ENCODE data around the gene HDHD5.

The HDHD5 gene

GRCh38 chr22:17117890-17118289 lies 41.2 kb downstream of the HDHD5 start:
- Histone ChIP-seq H3K4me3 (ENCODE audit: low read depth, low read length) (no peak overlapping the region), H3K27me3 (ENCODE audit: insufficient read depth, low read depth, severe bottlenecking) (no peaks in the 10 kb centered on the region), H3K36me3 (peaks cover 17% of the 10 kb centered on the region), H3K27ac (no peak overlapping the region), H3K9me3 (ENCODE audit: severe bottlenecking) (no peaks in the 10 kb centered on the region)
- no peak for DNase-seq
- TF ChIP-seq CTCF (IDR thresholded peaks at IDR 0.05; ENCODE audit: low read depth, low read length) = no peak

GRCh38 chr22:17117400-17117799 lies 41.7 kb downstream of the HDHD5 start:
- Histone ChIP-seq H3K36me3 (peaks cover 17% of the 10 kb centered on the region), H3K4me3 (ENCODE audit: low read depth, low read length) (no peak overlapping the region), H3K27ac (no peak overlapping the region), H3K9me3 (ENCODE audit: severe bottlenecking) (no peaks in the 10 kb centered on the region), H3K27me3 (ENCODE audit: insufficient read depth, low read depth, severe bottlenecking) (no peaks in the 10 kb centered on the region)
- DNase-seq = no peak
- no peak for TF ChIP-seq CTCF (IDR thresholded peaks at IDR 0.05; ENCODE audit: low read depth, low read length)

- H3K27ac ChIP-seq = no peak overlapping the region; the same call in 1 of the 2 replicates
- peaks cover 17% of the 10 kb centered on the region for H3K36me3 ChIP-seq
- DNase-seq = no peak
- no peak overlapping the region for H3K4me3 ChIP-seq (ENCODE audit: low read depth, low read length)
- H3K27me3 ChIP-seq (ENCODE audit: insufficient read depth, low read depth, severe bottlenecking) = no peaks in the 10 kb centered on the region
- TF ChIP-seq CTCF (IDR thresholded peaks at IDR 0.05; ENCODE audit: low read depth, low read length) = no peak
- no peaks in the 10 kb centered on the region for H3K9me3 ChIP-seq (ENCODE audit: severe bottlenecking)
Observed at GRCh38 chr22:17116572-17117330, 42.3 kb downstream of the HDHD5 start.

GRCh38 chr22:17115945-17116565 lies 43.0 kb downstream of the HDHD5 start:
- DNase-seq = no peak
- Histone ChIP-seq H3K36me3 (peaks cover 17% of the 10 kb centered on the region), H3K9me3 (ENCODE audit: severe bottlenecking) (no peaks in the 10 kb centered on the region), H3K27me3 (ENCODE audit: insufficient read depth, low read depth, severe bottlenecking) (no peaks in the 10 kb centered on the region), H3K27ac (no peak overlapping the region), H3K4me3 (ENCODE audit: low read depth, low read length) (no peak overlapping the region)
- no peak for TF ChIP-seq CTCF (IDR thresholded peaks at IDR 0.05; ENCODE audit: low read depth, low read length)

- H3K36me3 ChIP-seq = peaks cover 14% of the 10 kb centered on the region
- no peak for DNase-seq
- H3K27me3 ChIP-seq (ENCODE audit: insufficient read depth, low read depth, severe bottlenecking) = no peaks in the 10 kb centered on the region
- no peaks in the 10 kb centered on the region for H3K9me3 ChIP-seq (ENCODE audit: severe bottlenecking)
- H3K27ac ChIP-seq = no peak overlapping the region
- no peak overlapping the region for H3K4me3 ChIP-seq (ENCODE audit: low read depth, low read length)
- TF ChIP-seq CTCF (IDR thresholded peaks at IDR 0.05; ENCODE audit: low read depth, low read length) = no peak
Observed at GRCh38 chr22:17115236-17115635, 43.8 kb downstream of the HDHD5 start.

Measured in WERI-Rb-1 (cell line).